ENCODE measurements around the gene ZNF771. TPM values are rescaled to one million over a fixed set of nuclear protein-coding genes. Genes with fewer than 3 reads are reported as not detected.

The ZNF771 gene
- total RNA-seq, 1 experiment from 2014 or later: 8.1 TPM

DNA sequence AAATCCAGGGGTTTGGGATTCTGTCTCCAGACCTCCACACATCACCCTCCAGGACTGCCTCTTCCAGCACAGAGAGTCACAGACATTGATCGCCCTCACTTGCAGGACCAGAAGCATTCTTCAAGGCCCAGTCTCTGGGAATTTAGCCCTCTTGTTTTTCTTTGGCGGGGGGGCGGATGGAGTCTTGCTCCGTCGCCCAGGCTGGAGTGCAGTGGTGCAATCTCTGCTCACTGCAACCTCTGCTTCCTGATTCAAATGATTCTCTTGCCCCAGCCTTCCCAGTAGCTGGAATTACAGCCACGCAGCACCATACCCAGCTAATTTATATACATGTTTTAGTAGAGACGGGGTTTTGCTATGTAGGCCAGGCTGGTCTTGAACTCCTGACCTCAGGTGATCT is 56.7 kb downstream of the ZNF771 start:
- DNase-seq (ENCODE audit: low read depth): no peak

Other genes with a start within 250 kb of the ZNF771 start
- gene CORO1A, start 224.0 kb upstream of the ZNF771 start, total RNA-seq (2014; rRNA removed; shearing (Covaris generic)): 3.4 and 4.4 TPM in 2 replicates
- gene BOLA2B, start 213.9 kb upstream of the ZNF771 start, total RNA-seq (2014; rRNA removed; shearing (Covaris generic)): 135 and 207 TPM in 2 replicates
- gene SLX1A, start 213.7 kb upstream of the ZNF771 start, total RNA-seq (2014; rRNA removed; shearing (Covaris generic)): 27.3 and 33.0 TPM in 2 replicates
- 4.2 and 6.0 TPM in 2 replicates for gene SULT1A3, start 208.4 kb upstream of the ZNF771 start, total RNA-seq (2014; rRNA removed; shearing (Covaris generic))
- 0.12 and 0.29 TPM in 2 replicates for gene NPIPB13, start 159.1 kb upstream of the ZNF771 start, total RNA-seq (2014; rRNA removed; shearing (Covaris generic))
- 20.7 and 22.8 TPM in 2 replicates for gene CD2BP2, start 52.3 kb upstream of the ZNF771 start, total RNA-seq (2014; rRNA removed; shearing (Covaris generic))
- gene TBC1D10B, start 37.1 kb upstream of the ZNF771 start, total RNA-seq (2014; rRNA removed; shearing (Covaris generic)): 12.3 and 14.0 TPM in 2 replicates
- not detected in 2 replicates for gene MYL11, start 32.8 kb upstream of the ZNF771 start, total RNA-seq (2014; rRNA removed; shearing (Covaris generic))
- gene SEPTIN1, start 25.0 kb upstream of the ZNF771 start, total RNA-seq (2014; rRNA removed; shearing (Covaris generic)): not detected in 2 replicates
- gene ZNF48, start 12.2 kb upstream of the ZNF771 start, total RNA-seq (2014; rRNA removed; shearing (Covaris generic)): 3.4 and 5.2 TPM in 2 replicates
- 26.8 and 32.2 TPM in 2 replicates for gene DCTPP1, start 22.4 kb downstream of the ZNF771 start, total RNA-seq (2014; rRNA removed; shearing (Covaris generic))
- 9.0 and 11.2 TPM in 2 replicates for gene SEPHS2, start 38.3 kb downstream of the ZNF771 start, total RNA-seq (2014; rRNA removed; shearing (Covaris generic))
- not detected in 2 replicates for gene ITGAL, start 65.1 kb downstream of the ZNF771 start, total RNA-seq (2014; rRNA removed; shearing (Covaris generic))
- 17.5 and 19.1 TPM in 2 replicates for gene ZNF768, start 119.0 kb downstream of the ZNF771 start, total RNA-seq (2014; rRNA removed; shearing (Covaris generic))
- gene ZNF747, start 127.3 kb downstream of the ZNF771 start, total RNA-seq (2014; rRNA removed; shearing (Covaris generic)): 5.0 and 5.6 TPM in 2 replicates
- gene ZNF764, start 150.8 kb downstream of the ZNF771 start, total RNA-seq (2014; rRNA removed; shearing (Covaris generic)): 3.0 and 3.6 TPM in 2 replicates
- 6.4 and 6.7 TPM in 2 replicates for gene ZNF688, start 164.1 kb downstream of the ZNF771 start, total RNA-seq (2014; rRNA removed; shearing (Covaris generic))
- 2.8 and 3.9 TPM in 2 replicates for gene ZNF785, start 178.1 kb downstream of the ZNF771 start, total RNA-seq (2014; rRNA removed; shearing (Covaris generic))
- 5.6 and 6.1 TPM in 2 replicates for gene ZNF689, start 202.8 kb downstream of the ZNF771 start, total RNA-seq (2014; rRNA removed; shearing (Covaris generic))
- gene PRR14, start 243.4 kb downstream of the ZNF771 start, total RNA-seq (2014; rRNA removed; shearing (Covaris generic)): 6.8 and 10.9 TPM in 2 replicates

Data from RPMI7951 (cell line).